KBM-7 (cell line): Measurements from ENCODE around the gene GGN.
"Not testable (repeated sequence)": the region's sequence is repeated elsewhere in the genome, so short reads cannot be mapped to it uniquely, and the experiment has no call there.

ENCODE experiments used
- DNase-seq: peaks from one replicate; pipeline ENCODE4 v3.0.0-alpha.2; 2015
- in situ Hi-C: fragments of 300-500 bp; cut with MboI; formaldehyde crosslinking; loops from 2 replicates; pipeline ENCODE4 v1.14.3; 2020; ENCODE audit warnings: low sequenced_read_pairs, low pct_unique_long_range_greater_than_20kb, mixed read lengths

Gene GGN

GRCh38 chr19:38371081-38371480, 16.8 kb downstream of the GGN start:
- no peak for DNase-seq
- in situ Hi-C loops: no loop called here

GRCh38 chr19:38370299-38370698, 17.5 kb downstream of the GGN start:
- DNase-seq: no peak
- in situ Hi-C loops: no loop called here

- no peak for DNase-seq
- in situ Hi-C loops: no loop called here
Observed at GRCh38 chr19:38369584-38369983, 18.2 kb downstream of the GGN start.

- in situ Hi-C loops: no loop called here
Observed at GRCh38 chr19:38367041-38367440, 20.8 kb downstream of the GGN start.

GRCh38 chr19:38362946-38363688, 24.7 kb downstream of the GGN start:
- in situ Hi-C loops, DNase-seq: not testable (repeated sequence)

More at GRCh38 chr19:38367041-38367440, 20.8 kb downstream of the GGN start:
- no peak for DNase-seq

GRCh38 chr19:38362076-38362945, 25.5 kb downstream of the GGN start:
- in situ Hi-C loops: no loop called here
- DNase-seq: peak; percentile 90

- in situ Hi-C loops: no loop called here
- DNase-seq: peak; percentile 88
Observed at GRCh38 chr19:38361633-38362075, 26.2 kb downstream of the GGN start.

- in situ Hi-C loops: no loop called here
- DNase-seq: no peak
Observed at GRCh38 chr19:38360839-38361631, 26.8 kb downstream of the GGN start.

- in situ Hi-C loops: no loop called here
Observed at GRCh38 chr19:38360351-38360750, 27.5 kb downstream of the GGN start.

GRCh38 chr19:38359242-38360021, 28.4 kb downstream of the GGN start:
- in situ Hi-C loops: no loop called here

More at GRCh38 chr19:38360351-38360750, 27.5 kb downstream of the GGN start:
- no peak for DNase-seq

GRCh38 chr19:38358071-38358470, 29.8 kb downstream of the GGN start:
- no peak for DNase-seq
- in situ Hi-C loops: no loop called here

More at GRCh38 chr19:38359242-38360021, 28.4 kb downstream of the GGN start:
- DNase-seq: no peak

- no peak for DNase-seq
- in situ Hi-C loops: no loop called here
Observed at GRCh38 chr19:38355728-38356725, 31.8 kb downstream of the GGN start.

GRCh38 chr19:38352611-38353010, 35.2 kb downstream of the GGN start:
- in situ Hi-C loops: no loop called here
- no peak for DNase-seq

GRCh38 chr19:38351865-38352395, 35.9 kb downstream of the GGN start:
- DNase-seq: no peak
- in situ Hi-C loops: no loop called here

GRCh38 chr19:38350883-38351282, 37.0 kb downstream of the GGN start:
- DNase-seq: no peak
- in situ Hi-C loops: no loop called here

GRCh38 chr19:38346837-38347236, 41.0 kb downstream of the GGN start:
- in situ Hi-C loops: no loop called here
- DNase-seq: no peak

GRCh38 chr19:38340927-38341326, 46.9 kb downstream of the GGN start:
- in situ Hi-C loops: no loop called here
- no peak for DNase-seq
